HG03039 (cell line): ENCODE data around the gene SLC25A31.
A peak's percentile ranks its signal among the peaks of the same experiment; 100 is the strongest.

ENCODE experiments used
- ATAC-seq: cut with Tn5 transposase; IDR thresholded peaks from one replicate; pipeline ENCODE4 v1.9.1; 2021; ENCODE audit warnings: mild to moderate bottlenecking, moderate library complexity; ENCODE audit not compliant: unreplicated experiment

The SLC25A31 gene

DNA sequence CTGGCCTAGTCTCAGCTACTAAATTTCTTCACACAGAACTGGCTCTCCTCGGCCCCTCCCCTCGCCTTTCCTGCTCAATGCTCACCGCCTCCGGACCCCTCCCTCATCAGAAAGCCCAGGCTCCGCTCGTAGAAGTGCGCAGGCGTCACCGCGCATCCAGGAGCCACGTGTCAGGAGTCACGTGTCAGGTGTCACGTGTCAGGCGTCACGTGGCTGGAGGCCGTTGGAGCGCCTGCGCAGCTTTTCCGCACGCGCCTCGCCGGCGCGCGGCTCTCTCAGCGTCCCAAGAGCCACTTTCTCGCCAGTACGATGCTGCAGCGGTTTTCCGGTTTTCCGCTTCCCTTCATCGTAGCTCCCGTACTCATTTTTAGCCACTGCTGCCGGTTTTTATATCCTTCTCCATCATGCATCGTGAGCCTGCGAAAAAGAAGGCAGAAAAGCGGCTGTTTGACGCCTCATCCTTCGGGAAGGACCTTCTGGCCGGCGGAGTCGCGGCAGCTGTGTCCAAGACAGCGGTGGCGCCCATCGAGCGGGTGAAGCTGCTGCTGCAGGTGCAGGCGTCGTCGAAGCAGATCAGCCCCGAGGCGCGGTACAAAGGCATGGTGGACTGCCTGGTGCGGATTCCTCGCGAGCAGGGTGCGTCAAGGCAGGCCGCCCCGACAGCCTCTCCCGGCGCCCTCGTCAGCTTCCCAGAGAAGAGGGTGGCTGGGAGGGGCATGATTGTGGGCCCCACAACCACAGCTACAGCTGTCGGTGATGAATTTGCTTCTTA, at the start of gene SLC25A31:
SLC25A31 (plus strand) TSS at position 259 of the 772 bp plus-strand sequence; CDS start at position 405, 146 bp downstream.
- ATAC-seq, result no peak

DNA sequence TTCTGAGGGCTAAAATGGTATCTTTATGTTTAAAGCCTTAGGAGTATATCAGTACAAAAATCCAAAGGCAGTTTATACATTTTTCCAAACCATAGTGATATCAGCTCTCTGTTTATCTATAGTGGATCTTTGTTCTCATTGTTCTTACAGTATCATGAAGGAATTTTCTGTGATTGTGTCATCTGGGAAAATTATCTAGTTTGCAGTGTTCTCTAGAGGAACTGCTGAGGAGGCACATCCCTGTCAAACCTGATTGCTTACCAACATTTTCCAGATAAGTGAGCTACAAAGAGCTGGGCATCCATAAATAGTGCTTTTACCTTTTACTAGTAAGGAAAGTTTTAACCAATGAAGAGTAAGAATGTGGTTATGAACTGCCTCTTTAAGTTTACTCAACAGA, 44.9 kb upstream of the SLC25A31 start:
- no peak for ATAC-seq

DNA sequence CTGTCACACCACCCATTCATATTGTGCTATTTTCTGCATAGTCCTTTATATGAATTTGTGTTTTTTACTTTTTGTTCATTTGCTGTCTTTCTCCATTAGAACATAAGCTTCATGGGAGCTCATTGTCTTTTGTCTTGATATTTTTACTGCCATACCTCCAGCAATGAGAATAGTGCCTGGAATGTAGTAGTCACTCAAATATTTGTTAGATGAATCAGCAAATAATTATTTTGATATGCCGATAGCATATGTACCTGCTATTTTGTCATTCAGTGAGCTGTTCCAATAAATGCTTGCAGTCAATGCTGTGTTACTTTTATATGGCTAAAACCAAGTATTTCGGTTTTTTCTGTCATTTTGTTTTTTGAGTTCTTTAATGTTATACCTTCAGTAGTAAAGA, 43.5 kb upstream of the SLC25A31 start:
- no peak for ATAC-seq

DNA sequence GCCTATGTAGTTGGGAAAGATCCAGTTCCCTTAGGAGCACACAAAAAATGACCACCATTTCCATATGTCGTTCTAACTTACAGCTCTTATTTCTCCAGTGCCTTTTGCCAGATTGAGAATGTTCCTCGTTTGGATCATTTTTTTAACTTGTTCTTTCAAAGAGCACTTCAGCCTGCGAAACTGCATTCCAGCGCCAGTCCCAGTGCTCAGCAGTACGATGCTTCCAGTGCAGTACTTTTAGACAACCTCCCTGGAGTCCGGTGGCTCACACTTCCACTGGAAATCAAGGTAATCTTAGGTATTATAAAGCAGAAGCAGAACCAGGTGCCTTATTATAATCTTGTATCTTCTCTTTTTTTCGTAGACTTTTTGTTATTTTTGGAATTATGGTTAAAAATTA, 42.6 kb upstream of the SLC25A31 start:
- no peak for ATAC-seq

DNA sequence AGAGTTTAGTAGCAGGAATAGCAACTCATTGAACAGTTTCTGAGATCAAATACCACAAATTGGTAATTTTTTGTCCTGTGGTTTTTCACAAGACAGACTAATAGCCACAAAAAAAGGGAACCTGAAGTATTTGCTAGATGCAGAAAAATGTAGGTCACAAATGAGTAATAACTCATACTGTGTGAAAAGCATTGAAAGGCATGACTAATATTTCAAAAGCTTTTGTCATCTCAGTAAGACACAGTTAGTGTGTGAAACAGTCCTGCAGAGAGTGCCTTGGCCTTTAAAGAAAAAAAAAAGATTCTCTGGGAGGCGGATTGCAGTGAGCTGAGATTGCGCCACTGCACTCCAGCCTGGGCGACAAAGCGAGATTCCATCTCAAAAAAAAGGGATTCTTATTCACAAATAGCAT, 31.4 kb upstream of the SLC25A31 start:
- peak; percentile 100 for ATAC-seq

DNA sequence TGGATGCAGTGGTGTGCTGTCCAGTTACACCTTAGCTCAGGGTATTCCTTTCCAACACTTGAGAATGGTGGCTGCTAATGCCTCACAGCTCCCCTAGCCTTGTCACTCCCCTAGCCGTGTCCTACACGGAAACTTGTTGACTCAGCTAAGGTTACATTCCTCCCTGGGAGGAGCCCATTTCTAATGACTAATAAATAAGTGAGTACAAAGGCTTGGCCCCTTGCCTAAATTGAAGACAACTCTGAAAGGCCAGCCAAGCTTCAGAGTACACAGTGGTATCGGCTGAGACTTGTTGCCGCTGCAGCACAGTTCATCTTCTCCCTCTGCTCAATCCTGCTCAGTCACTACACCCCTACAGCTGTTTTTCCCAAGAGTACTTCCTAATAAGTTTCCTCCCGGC, 21.2 kb upstream of the SLC25A31 start:
- ATAC-seq, result no peak

DNA sequence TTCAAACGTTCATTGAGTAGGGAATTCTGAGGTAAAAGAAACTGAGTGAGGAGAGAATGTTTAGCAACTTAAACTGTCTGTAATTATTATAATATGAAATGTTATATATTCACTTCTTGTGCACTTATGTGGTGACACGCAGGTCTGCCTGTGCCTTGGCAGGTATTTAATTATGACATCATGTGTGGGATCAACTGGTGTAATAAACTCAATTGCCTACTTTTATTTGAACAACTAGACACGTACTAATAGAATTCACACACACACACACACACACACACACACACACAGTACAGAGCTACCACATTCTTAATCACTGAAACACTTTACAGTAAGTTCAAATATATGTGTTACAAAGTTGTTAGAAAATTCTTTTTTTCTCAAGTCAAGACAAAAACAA, 20.7 kb upstream of the SLC25A31 start:
- ATAC-seq, result no peak

DNA sequence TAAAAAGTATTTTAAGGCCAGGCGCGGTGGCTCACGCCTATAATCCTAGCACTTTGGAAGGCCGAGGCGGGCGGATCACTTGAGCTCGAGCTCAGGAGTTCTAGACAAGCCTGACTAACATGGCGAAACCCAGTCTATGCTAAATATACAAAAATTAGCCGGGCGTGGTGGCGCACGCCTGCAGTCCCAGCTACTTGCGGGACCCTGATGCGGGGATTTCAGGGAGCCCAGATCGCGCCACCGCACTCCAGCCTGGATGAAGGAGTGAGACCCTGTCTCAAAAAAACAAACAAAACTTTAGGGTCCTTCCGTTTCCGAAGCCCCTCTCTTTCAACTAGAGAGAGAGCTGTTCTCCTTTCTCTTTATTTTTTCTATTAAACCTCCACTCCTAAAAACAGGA, 1.2 kb downstream of the SLC25A31 start:
- no peak for ATAC-seq

DNA sequence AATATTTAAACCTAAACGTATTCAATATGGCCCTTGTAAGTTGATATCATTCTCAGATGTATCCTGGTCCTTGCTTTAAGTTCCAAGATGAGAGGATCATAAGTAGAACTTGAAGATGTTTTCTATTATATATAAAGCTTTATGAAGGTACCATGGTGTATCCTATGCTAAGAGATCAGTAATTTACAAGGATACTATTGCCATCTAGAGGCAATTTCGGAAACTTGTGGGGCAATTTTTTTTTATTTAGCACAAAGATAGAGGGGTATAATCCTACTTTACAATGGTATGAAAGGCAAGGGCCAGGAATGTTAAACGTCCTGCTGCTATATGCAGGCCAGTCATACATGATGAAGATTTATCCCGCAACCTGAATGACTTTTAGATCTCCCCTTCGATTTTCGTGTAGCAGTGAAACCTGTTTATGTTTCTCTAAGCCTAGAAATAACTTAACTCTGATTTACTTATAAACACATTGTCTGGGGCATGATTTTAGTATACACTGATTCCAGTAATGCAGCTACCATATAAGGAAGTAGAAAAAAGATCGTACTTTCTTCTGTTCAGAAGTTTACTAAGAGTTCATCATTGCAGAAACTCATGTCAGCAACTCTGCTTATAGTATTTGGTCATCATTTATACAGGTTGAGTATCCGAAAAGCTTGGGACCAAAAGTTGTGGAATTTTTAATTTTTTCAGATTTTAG, 2.6 kb downstream of the SLC25A31 start:
- no peak for ATAC-seq

DNA sequence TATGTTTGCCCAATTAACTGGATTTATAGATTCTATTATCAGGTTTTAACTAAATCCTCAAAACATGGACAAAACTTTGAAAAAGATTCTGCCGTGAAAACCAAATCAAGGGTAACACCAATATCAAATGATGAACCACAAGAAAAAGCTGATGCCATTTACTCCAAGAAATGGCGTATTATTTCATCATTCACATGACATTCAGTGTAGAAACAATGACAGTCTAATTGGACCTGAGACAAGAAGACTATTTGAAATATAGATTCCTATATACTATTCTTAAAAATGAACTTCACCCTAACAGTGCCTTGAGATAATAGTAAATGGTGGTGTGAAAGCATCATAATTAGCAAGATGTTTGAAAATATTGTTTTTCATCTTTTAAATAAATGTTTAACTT, 4.8 kb downstream of the SLC25A31 start:
- no peak for ATAC-seq

DNA sequence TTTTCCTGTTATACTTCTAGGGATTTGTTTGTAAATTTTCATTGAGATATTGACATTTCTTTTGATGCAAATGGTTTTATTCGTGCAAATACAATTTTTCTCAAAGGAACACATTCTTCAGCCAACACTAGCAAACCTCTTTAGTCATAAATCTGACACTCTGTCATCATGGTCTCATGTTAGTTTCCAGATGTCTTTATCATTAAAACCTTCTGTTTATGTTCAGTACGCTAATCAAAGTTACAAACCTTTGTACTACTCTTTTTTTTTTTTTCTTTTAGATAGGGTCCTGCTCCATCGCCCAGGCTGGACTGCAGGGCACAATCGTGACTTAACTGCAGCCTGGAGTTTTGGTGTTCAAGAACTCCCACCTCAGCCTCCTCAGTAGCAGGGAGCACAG, 7.1 kb downstream of the SLC25A31 start:
- no peak for ATAC-seq

DNA sequence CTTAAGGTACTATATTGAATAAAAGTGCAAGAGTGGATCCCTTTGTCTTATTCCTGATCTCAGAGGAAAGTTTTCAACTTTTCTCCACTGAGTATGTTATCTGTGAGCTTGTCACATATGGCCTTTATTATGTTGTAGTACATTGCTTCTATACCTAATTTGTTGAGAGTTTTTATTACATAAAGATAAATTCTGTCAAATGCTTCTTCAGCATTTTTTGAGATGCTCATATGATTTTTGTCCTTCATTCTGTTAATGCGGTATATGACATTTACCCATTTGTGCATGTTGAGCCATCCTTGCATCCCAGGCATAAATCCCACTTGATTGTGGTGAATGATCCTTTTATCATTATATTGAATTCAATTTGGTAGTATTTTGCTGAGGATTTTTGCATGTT, 11.0 kb downstream of the SLC25A31 start:
- no peak for ATAC-seq

DNA sequence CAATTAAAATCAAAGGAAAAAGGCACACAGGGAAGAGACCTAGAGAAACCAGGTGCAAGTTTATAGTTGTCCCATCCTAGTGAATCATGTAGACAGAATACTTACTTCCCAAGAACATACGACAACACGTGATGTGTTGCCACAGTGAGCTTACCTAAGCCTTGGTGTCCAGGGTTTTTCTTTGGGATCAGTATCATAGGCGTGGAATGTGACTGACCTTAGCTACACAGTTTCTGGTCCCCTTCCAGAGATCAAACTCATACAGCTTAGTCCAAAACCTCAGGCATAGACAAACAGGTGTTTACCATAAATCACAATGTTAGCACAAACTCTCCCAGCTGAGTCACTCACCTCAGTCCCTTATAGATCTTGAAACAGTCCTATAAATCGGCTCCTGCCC, 17.7 kb downstream of the SLC25A31 start:
- ATAC-seq, result no peak

DNA sequence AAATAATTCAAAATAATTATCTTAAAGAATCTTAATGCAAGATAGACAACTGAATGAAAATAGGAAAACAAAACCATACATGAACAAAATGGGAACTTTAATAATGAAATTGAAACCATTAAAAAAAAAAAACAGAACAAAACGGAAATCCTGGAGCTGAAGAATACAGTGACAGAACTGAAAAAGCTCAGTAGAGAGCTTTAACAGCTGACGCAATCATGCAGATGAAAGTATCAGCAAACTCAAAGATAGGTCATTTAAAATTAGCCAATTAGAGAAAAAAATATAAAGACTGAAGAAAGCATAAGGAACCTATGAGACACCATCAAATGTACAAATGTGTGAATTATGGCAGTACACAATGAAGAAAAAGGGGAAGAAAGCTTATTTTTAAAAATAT, 18.8 kb downstream of the SLC25A31 start:
- ATAC-seq, result no peak

DNA sequence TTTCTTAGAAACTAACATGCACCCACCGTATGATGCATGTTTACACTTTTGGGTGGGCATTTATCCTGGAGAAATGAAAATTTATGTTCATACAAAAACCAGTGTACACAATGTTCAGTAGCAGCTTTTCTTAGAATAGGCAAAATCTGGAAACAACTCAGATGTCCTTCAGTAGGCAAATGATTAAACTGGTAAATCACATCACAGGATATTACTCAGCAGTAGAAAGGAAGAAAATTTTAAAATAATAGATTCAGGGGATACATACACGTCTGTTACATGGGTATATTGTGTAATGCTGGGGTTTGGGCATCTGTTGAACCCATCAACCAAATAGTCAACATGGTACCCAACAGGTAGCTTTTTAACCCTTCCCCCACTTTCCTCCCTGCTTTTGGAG, 26.7 kb downstream of the SLC25A31 start:
- ATAC-seq, result no peak

DNA sequence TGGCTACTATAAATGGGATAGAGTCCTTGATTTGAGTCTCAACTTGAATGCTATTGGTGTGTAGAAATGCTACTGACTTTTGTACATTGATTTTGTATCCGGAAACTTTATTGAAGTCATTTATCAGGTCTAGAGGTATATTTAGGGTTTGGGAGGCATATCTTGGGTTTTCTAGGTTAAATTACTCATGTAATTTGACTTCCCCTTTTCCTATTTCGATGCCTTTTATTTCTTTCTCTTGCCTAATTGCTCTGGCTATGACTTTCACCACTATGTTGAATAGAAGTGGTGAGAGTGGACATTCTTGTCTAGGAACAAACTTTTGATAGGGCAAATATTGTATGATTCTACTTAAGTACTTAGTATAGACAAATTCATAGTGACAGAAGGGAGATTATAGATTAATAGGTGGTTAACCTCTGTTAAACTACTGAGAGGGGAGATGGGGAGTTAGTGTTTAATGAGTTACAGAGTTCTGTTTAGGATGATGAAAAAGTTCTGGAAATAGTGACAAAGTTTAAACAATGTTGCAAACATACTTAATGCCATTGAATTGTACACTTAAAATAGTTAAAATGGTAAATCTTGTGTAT, 29.1 kb downstream of the SLC25A31 start:
- ATAC-seq, result no peak

DNA sequence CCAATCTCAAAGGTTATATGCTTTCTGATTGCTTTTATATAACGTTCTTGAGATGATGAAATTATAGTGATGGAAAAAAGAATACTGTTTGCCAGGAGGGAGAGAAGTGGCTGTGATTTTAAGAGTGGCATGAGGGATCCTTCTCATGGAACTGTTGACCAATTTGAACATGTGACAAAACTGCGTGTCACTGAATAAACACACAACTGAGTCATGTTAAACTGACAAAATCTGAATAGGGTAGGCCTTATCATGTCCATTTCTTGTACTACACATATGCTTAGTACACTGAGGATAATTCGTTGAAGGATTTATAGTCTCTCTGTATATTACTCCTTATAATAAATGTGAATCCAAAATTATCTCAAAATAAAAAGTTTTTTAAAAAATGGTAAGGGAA, 29.7 kb downstream of the SLC25A31 start:
- ATAC-seq, result no peak

DNA sequence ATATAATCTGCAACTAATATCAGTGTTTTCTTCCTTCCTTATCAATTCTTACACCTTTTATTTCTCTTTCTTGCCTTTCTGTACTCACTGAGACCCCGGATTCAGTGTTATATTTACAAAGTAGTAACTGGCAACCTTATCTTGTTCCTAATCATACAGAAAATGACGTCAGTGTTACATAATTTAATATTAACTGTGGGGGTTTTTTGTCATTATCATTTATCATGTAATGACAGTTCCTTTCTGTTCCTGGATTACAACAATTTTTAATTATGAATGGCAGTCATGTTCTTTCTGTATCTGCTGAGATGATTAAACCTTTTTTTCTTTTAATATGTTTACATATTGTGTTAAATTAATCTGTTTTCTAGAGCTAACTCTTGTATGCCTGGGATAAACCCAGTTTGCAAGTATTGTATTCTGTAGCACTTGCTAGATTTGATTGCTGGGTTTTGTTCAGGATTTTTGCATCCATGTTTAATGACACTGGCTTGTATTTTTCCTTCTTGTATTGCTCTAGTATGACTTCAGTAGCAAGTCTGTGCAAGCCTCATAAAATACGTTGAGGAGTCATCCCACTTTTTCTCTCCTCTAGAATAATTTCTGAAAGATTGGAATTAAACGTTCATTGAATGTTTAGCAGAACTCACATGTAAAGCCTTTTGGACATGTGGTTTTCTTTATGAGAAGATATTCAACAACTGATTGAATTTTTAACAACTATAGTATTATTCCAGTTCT, 41.5 kb downstream of the SLC25A31 start:
- no peak for ATAC-seq

DNA sequence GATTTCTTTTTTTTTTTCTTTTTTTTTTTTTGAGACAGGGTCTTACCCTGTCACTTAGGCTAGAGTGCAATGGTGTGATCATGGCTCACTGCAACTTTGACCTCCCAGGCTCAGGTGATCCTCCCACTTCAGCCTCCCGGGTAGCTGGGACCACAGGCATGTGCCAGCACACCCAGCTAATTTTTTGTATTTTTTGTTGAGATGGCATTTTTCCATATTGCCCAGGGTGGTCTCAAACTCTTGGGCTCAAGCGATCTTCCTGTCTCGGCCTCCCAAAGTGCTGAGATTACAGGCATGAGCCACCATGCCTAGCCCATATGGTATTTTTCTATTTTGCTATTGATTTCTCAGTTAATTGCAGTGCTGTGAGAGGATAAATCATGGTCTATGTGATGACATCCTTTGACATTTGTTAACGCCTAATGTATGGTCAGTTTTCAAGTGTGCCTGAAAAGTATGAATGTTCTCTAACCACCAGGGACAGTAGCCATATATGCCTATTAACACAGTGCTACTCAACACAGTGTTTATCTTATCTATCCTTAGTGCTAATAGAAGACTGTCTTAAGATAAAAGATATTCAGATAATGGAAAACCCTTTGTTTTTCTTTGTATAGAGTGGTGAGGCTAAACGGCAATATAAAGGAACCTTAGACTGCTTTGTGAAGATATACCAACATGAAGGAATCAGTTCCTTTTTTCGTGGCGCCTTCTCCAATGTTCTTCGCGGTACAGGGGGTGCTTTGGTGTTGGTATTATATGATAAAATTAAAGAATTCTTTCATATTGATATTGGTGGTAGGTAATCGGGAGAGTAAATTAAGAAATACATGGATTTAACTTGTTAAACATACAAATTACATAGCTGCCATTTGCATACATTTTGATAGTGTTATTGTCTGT, 42.8 kb downstream of the SLC25A31 start:
- no peak for ATAC-seq

DNA sequence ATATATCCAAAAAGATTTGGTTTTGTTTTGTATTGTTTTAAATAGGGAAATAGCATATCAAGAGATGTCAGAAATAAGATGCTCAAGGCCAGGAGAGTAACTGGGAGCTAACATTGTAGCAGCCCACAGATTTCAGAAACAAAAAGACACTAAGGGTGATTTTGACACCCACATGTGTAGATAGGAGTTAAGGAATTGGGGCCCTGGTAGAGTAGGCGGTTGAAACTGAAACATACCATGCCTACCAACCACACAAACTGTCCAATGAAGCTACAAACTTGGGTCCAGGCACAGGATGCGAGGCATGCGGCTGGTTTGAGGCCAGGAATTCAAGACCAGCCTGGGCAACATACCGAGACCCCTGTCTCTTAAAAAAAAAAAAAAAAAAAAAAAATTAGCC, 45.6 kb downstream of the SLC25A31 start:
- peak; percentile 39 for ATAC-seq
